NCI-H226 (cell line): ENCODE measurements around the gene CDSN.
A peak's percentile ranks its signal among the peaks of the same experiment; 100 is the strongest.
"Not testable (repeated sequence)": the region's sequence is repeated elsewhere in the genome, so short reads cannot be mapped to it uniquely, and the experiment has no call there.

ENCODE experiments used
- DNase-seq: peaks from one replicate; pipeline ENCODE4 v3.0.0-alpha.2; 2015

The CDSN gene, protein sequence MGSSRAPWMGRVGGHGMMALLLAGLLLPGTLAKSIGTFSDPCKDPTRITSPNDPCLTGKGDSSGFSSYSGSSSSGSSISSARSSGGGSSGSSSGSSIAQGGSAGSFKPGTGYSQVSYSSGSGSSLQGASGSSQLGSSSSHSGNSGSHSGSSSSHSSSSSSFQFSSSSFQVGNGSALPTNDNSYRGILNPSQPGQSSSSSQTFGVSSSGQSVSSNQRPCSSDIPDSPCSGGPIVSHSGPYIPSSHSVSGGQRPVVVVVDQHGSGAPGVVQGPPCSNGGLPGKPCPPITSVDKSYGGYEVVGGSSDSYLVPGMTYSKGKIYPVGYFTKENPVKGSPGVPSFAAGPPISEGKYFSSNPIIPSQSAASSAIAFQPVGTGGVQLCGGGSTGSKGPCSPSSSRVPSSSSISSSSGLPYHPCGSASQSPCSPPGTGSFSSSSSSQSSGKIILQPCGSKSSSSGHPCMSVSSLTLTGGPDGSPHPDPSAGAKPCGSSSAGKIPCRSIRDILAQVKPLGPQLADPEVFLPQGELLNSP

DNA sequence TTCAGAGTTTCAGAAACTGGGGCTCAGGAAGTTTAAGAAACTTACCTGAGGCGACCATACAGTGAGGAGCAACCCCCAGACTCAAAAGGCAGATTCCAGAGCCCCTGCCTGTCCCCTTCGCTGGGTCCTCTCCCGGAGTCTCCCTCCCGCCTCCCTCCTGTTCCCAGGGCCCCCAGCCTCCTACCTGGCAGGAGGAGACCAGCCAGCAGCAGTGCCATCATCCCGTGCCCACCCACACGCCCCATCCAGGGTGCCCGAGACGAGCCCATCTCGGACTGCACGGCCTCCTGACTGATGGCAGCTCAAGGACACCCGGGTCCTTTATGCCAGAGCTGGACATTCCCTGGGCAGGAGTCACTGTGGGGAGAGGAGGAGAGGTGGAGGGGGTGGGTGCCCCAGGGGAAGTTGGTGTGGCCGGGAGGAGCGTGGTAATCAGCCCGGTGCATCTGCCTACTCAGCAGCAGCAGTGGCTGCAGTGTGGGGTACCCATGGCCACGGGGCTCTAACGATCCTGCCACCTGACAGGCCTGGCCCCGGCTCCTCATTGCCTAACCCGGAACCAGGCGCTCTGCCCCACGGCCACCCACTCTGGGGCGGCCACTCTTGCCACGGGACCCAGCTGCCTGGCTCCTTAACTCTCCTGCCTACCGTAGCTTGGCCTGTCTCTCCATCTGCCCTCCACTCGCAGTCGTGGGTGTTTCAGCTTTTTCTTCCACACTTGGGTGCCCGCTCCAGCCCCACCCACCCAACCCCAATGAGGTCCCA lies at the start of gene CDSN:
TSS of gene CDSN (minus strand) at position 296 of the 765 bp plus-strand sequence. CDS start at position 269, 27 bp downstream.
- DNase-seq, result no peak

DNA sequence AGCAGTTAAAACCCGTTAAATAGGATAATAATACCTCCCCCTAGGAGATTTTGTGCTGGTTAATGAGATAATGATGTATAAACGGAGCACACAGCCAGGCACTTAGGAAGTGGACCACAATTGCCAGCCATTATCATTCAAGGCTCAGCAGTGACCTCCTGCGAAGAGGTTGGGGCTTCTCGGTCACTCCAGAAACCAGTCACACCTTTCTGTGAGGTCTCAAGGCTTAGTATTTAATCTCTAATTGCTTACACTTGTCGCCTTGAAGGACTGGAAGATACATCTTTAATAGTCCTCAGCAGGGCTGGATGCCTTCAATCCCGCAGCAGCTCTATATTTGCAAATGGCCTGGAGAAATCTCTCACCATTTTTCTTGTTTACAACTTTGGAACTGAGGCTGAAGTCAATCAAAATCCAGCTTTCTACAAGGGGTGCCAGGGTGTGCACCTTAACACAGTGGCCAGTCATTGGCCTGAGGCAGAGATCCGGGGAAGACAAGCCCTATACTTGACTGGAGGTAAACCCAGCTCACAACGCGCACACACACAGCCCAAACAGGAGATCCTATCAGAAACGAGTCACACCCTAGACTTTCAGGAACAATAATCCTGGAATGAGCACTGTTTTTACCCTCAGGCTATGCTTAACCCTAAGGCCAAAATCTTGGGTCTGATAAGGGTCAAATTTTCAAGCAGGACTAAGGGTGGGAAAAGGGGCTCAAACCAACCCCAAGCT lies 49.0 kb upstream of the CDSN start:
- no peak for DNase-seq

DNA sequence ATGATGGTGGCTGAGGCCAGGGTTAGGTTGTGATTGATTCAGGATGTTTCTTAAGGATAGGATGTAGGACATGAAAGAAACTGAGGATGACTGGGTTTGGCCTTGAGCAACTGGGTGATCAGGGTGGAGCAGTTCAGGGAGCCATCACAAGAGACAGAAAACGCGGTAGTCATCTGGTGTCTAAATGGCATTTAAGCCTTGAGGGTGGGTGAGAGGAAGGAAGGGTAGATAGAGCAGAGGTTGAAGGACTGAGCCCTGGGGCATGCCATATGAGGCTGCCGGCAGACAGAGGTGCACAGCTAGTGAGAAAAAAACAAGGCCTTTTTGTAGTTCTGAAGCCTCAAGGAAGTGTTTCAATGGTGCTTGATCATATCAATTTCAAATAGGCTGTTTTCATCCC lies 48.4 kb upstream of the CDSN start:
- DNase-seq, result no peak

DNA sequence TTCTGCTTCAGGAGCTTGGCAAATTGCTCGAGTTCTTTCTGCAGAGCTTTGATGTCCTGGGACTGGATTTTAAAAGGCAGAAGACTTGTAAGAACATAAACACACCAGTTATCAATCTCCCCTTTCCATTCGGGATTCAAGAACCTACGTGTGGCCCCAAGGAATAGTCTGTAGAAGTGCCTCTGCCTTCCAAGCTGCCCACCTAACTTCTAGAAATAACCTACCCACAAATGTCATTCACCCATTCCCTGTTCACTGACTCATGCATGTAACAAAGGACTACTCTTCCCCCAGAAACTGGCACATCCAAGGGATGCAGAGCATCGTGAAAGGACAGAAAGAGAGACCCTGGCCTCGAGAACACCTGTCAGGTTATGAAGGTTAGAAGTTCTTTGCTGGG lies 45.7 kb upstream of the CDSN start:
- DNase-seq, result no peak

DNA sequence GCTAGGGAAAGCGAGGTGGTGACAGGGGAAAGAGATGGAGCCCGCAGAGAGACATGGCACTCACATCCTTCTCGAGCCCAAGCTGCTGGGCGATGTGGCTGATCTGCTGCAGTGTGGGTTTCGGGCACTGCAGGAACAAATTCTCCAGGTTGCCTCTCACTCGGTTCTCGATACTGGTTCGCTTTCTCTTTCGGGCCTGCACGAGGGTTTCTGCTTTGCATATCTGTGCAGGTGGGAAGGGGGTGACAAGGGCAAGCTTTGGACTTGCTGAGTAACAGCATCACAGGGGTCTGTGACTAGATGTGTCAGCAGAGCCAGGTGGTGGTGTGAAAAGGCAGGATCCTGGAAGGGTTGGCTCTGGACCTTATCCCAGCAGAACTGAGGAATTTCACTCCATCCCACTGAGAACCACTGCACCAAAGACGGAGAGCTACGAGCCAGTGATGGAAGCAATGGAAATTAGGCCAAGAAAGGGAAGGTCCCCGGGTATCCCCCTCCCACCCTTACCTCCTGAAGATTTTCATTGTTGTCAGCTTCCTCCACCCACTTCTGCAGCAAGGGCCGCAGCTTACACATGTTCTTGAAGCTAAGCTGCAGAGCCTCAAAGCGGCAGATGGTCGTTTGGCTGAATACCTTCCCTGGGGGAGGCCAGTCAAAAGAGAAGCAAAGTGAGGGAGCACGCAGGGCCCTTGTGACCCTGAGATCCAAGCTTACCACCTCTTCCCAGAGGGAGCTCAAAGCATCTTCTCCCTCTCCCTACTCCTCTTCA lies 45.0 kb upstream of the CDSN start:
- not testable (repeated sequence) for DNase-seq

DNA sequence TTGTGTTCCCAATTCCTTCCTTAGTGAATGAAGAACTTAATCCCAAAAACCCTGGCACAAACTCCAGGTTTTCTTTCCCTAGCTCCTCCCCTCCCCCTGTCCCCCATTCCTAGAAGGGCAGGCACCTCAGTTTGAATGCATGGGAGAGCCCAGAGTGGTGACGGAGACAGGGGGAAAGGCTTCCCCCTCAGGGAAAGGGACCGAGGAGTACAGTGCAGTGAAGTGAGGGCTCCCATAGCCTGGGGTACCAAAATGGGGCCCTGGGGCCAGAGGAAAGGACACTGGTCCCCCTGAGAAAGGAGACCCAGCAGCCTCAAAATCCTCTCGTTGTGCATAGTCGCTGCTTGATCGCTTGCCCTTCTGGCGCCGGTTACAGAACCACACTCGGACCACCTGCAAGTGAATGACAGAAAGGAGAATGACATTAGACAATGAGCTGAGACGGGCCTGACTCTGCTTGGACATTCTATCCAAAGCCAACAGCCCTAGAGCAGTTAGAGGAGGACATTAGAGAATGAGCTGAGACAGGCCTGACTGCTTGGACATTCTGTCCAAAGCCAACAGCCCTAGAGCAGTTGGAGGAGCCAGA lies 44.3 kb upstream of the CDSN start:
- not testable (repeated sequence) for DNase-seq

DNA sequence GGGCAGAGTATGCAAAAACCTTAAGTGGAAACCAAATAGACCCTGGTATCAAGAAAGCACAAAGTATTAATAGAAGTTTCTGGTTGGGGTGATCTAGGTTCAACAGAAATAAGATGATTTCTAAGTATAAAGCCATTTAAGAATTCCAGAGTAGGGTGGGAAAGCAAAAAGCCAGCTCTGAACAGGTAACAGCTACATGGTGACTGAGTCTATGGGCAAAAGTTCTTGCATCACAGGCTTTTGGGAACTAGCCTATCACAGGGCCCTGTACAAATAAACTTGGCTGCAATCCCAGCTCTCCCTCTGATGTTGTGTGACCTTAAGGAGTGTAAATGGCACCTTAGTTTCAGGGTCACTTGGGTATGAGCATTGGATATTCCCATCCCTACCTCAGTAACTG lies 43.7 kb upstream of the CDSN start:
- no peak for DNase-seq

DNA sequence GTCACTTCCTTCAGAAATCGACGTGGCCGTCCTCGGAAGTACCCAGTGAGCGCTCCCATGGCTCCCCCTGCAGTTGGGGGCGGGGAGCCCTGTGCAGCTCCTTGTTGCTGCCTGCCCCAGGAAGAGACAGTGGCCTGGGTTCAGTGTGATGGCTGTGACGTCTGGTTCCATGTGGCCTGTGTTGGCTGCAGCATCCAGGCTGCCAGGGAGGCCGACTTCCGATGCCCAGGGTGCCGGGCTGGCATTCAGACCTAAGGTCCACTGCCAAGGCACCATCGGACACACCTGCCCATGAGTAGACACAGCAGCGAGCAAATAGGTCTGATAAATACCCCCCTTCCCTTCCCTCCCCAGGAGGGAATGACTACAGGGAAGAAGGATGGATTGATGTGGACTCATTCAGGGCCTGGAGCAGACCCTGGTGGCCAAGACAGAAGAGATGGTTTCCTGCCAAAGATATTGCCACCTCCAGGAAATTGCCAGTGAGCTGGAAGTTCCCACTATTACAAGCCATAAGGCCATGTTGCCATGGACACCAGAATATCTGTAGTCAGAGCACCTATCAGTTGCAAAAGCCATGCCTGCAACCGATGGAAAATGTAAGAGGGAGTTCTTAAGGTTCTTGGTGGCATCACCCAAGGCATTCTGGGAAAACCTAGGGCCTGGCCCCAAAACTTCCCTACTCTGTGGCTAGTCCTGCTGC lies 42.4 kb upstream of the CDSN start:
- no peak for DNase-seq

DNA sequence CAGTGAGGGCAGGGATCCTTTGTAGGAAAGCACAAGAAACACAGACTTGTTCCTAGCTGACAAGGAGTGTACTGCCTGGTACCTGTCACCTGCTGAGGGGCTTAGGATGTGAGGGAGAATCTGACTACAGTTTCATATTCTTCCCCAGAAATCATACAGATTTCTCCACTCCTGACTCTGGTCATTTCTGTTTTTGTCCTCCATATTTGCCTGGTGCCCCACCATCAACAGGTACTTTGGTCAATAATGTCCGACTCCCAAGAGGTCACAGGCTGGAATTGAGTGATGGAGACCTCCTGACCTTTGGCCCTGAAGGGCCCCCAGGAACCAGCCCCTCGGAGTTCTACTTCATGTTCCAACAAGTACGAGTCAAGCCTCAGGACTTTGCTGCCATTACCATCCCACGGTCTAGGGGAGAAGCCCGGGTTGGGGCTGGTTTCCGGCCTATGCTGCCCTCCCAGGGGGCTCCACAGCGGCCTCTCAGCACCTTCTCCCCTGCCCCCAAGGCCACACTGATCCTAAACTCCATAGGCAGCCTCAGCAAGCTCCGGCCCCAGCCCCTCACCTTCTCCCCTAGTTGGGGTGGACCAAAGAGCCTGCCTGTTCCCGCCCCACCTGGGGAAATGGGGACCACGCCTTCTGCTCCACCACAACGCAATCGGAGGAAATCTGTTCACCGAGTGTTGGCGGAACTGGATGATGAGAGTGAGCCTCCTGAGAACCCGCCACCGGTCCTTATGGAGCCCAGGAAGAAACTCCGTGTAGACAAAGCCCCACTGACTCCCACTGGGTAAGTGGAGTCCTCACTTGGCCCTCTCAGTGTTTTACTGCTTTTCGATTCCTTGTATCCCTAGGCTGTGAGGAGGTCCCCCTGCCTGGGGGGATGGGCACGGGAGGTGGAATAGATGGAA lies 41.2 kb upstream of the CDSN start:
- DNase-seq, result no peak

DNA sequence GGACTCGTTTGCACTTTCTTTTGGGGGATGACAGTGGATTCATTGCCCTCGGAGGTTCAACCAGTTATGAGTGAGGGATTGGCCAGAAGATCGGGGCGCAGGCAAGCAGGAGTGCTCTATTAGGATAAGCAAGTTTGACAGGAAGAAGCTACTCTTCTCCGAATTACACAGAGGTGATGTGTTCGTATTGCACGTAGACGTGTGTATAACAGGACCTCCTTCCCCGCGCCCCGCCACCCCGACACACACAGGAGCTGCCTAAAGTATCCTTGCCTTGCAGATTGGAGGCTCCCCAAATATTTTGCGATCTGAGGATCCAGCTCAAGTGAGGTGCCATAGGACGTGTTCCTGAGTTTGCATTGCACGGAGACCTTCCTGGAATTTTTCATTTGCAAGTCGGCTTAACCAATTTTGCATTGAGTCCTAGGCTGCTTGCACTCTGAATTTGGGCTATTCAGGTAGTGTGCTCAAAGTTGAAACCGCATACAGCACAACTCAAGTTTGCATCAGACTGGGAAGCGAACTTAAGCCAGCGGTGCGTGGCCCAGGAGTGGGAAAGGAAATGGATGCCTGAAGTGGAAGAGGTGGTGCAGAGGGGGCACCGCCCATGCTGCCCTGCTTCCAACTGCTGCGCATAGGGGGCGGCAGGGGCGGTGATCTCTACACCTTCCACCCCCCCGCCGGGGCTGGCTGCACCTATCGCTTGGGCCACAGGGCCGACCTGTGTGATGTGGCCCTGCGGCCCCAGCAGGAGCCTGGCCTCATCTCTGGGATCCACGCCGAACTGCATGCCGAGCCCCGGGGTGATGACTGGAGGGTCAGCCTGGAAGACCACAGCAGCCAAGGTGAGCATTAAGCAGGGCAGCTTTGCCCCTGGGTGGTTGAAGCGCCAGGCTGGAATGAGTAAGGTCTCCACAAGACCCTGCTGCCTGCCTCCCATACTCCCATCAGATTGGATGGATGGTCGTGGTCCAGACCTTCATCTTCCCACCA lies 38.9 kb upstream of the CDSN start:
- DNase-seq, result no peak

DNA sequence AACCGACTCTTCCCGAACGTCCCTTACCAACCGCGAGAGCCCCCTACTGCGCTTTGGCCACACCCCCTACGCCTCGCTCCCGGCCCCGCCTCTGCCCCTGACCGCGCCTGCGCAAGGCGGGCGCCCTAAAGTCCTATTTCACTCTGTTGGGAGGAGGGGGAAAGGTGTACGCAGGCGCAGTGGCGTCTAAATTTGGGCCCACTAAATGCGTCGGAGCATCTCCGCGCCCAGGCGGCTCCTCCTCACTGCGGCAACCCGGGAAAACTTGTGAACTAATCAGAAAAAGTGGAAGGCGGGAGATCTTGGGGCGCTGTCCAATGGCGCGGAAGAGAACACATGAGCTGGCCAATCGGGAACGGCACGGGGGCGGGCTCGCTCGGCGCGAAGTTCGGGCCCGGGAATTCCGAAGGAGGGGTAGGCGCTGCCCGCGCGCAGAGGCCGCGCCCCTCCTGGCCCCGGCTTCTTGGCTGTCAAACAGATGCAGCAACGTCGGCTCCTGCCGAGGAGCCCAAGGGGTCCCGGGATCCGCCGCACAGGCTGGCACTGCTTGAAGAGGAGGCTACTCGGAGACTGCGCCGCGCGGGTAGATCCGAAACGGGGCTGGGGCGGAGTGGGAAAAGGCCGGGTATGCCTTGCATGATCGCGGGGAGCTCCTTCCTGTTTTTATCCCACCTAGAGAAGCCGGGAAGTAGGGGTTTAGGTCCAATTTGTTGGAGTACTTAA lies 38.1 kb upstream of the CDSN start, which contains the start of gene TCF19:
TSS of gene TCF19 (plus strand) at position 450 of the 723 bp plus-strand sequence. CDS start 881 bp downstream, outside the sequence.
- DNase-seq, result peak; percentile 98

DNA sequence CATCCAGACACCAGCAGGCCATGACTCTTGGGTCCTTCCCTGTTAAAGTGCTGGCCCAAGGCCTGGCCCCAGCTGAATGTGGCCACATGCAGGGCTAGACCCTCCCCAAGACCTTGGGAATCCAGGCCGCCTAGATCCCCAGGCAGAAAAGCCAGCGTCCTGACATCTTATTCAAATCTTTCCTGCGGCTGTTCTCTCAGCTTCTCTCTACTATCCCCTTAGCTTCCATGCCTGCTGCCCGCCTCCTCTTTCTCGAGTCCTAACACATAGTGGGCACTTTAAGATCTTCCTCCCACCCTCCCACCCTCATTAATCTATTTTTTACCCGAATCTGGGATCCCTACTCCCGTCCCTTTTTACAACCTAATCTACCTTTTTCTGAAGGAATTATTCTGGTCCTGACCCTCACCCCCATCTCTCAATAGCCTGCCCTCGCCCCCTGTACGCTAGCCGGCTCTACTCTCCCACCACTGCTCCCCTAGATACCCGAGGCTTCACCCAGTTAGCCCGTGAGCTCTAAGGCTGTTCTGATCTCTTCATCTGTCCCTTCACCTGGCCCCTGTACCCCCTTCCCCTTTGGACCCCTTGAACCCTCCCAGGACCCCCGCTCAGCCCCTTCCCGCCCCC lies 37.4 kb upstream of the CDSN start, which contains the start of gene CCHCR1:
TSS of gene CCHCR1 (minus strand) at position 290 of the 627 bp plus-strand sequence. CDS start at position 88, 202 bp downstream.
- DNase-seq, result no peak

DNA sequence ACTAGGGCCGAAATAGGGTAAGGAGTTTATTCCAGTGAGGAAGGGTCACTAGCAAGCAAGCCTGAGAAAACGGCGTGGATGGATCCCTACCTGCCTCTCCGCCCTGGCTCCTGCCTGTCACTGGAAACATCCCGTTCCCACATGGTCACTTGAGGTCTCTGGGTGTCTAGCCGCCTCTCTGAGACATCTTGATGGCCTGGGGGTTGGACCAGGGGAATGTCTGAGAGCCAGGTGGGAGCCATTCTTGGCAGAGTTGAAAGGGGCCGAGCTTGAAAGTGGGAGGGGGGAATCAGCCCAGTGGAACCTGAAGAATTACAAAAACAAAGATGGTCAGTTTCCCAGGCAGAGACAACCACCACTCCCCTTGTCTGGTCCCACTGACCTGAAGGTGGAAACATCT lies 36.4 kb upstream of the CDSN start:
- DNase-seq, result no peak

DNA sequence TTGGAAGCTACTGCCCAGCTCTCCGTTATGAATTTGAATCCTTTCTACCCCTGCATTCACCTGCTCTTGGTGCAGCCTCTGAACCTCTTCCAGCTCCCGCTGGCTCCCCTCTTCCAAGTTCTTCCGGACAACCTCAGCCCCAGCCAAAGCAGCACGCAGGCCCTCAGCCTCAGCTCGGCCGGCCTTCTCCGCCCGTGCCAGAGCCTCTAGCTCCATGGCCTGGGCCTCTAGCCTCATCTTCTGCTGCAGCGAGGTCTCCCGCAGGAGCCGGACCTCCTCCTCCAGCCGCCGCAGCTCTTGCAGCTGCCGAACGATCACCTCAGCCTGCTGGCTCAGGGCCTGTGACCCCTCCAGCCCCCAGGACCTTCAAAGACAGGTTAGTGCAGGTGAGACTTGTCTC lies 34.2 kb upstream of the CDSN start:
- DNase-seq, result no peak

DNA sequence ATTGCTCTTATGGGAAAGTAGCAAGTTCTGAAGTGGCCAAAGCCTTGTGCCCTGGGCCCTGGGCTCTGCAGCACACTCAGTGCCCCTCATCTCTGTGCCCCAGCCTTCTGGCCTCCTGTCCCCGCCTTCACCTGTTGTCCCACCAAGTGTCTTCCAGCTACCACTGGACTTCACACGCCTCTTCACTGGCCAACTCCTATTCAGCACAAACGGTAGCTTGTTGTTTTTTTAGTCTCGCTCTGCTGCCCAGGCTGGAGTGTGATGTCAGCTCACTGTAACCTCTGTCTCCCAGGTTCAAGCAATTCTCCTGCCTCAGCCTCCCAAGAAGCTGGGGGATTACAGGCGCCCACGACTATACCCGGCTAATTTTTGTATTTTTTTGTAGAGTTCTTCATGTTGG lies 32.5 kb upstream of the CDSN start:
- DNase-seq, result no peak

DNA sequence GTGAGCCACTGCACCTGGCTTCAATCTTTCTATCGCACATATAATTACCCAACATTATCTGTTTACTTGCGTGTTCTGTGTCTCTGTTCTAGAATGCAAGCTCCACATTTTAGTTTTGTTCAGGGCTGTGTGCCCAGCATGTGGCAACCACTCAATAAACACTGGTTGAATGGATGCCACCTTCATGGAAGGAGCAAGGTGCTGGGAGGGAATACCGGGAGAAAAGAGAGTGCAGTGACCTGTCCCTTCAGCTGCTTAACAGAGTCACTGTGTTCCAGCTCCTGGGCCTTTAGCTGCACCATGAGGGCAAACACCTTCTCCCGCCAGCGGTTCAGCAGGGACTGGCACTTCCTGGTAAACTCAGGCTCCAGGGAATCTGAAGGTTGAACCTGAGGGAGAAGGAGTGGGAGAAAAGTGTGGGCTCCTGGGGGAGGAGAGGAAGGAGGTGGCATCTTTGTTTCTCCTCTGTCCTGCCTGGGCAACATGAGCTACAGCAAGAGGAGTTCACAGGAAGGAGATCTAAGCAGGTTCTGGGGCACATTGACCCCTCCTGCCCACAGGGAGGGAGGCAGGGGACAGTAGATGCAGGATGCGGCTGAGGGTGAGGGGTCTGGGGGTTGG lies 29.7 kb upstream of the CDSN start:
- no peak for DNase-seq

DNA sequence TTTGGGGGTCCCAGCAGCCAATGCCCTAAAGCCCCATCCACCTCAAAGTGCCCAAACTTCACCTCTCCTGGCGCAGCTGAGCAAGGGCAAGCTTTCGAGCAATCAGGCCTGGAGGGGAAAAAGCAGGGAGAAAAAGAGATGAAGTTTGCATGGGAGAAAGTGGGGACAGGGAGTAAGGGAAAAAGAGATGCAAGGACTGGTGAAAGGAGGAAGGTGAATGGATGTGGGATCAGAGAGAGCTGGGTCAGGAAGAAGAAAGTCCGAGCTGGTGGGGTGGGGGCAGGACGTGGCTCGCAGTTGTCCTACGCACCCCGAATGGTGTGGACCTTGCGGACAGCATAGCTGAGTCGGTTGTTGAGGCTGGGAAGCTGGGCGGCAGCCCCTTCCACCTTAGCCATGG lies 25.1 kb upstream of the CDSN start:
- no peak for DNase-seq
